ENCODE results near the gene CCDC40.
A peak's percentile ranks its signal among the peaks of the same experiment; 100 is the strongest.

The CCDC40 gene

DNA sequence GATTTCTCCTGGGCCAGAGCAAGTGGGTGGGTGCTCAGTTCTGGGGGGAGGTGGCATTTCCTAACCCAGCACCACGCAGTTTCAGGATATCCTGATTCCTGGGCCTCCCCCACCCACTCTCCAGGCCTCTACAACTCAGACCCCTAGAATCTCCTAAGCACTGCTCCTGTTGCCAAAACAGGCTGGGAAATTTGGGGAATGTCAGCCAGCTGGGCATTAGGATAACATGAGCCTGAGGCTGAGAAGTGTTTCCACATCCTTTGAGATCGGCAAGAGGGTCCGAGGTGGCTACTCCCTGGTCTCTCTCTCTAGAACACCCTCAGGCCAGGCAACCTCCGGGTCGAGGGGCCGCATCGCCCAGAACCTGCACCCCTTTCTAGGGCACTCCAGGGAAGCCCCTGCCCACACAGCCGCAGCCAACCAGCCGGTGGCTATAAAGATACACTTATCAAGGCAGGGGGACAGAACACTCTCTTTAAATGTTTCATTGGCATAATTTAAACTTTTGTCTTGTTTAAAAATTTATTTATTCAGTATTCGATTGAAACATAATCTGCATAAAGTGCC is 24.4 kb upstream of the CCDC40 start:
- Histone ChIP-seq H3K4me2 (ENCODE audit: low read length) (no peak overlapping the region), H3K9me3 (replicated peaks; ENCODE audit: low read length) (peaks cover 6% of the 10 kb centered on the region), H3K9ac (ENCODE audit: low read depth, low read length) (no peak overlapping the region), H3K27me3 (ENCODE audit: control insufficient read depth, insufficient read depth, low read length) (no peaks in the 10 kb centered on the region), H3K36me3 (ENCODE audit: insufficient read depth, low read length) (peaks cover 14% of the 10 kb centered on the region), H3K4me3 (ENCODE audit: low read length) (no peak overlapping the region), H3K4me1 (ENCODE audit: control insufficient read depth, insufficient read depth, low read length) (peaks cover 6% of the 10 kb centered on the region)

DNA sequence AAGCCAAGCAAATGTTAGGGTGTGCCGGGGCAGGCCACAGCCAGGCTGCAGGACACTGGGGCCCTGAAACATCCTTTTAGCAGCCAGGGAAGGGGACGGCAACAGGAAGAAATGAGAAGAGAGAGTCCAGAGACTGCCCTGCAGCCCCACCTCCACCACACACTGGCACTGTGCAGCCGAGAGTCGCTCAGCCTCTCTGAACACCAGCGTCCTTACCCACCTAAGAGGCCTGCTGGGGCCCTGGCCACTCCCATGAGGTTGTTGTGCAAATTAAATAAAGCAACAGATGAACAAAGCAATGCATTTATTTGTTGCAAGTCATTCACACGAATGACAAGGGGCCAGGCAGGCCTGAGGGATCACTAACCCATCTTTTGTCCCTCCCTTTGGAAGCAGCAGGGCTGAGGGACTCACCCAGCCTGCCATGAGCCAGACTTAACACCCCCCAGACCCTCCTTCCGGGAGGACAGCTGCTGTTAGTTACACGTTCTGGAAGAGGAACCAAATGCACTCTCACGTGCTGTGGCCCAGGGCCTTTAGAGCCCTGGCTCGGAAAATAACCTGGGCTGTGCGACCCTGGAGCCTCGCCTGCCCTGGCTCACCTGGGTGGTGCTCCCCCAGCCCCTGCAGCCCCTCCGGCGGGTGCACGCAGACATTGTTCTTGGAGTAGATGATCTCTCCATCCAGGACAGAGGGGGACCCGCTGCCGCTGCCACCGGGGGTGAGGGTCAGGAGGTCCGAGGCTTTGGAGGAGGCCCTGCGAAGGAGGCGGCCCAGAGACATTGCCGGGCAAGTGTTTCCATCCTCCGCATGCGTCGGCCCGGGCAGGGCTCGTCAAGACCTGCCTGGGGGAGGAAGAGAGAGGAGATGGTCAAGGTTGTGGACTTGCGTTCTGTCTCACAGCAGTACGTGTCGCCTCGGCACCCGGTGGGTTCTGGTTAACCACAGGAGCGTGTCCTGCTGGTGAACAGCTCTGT is 23.4 kb upstream of the CCDC40 start:
- no peak overlapping the region for H3K9ac ChIP-seq (ENCODE audit: low read depth, low read length)

DNA sequence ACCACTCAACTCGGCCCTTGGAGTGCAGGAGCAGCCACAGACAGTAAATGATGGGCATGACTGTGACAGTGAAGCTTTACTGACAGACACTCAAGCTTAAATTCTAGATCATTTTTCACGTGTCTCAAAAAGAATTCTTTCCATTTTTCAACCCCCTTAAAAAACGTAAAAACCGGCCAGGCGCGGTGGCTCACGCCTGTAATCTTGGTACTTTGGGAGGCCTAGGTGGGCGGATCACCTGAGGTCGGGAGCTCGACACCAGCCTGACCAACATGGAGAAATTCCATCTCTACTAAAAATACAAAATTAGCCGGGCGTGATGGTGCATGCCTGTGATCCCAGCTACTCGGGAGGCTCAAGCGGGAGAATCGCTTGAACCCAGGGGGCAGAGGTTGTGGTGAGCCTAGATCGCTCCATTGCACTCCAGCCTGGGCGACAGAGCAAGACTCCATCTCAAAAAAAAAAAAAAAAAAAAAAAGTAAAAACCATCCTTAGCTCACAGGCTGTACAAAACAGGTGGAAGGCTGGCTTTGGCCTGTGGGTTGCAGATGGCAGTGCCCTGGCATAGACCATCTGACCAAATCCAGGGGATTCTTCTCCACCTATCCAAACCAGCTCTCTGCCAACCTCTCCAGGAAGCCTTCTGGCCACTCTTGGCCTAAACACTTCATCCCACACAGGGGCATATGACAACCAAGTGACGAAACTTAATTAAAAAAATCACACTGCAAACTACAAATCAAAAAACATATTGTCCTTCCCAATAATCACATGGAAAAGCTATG is 19.0 kb upstream of the CCDC40 start:
- no peaks in the 10 kb centered on the region for H3K27me3 ChIP-seq (ENCODE audit: control insufficient read depth, insufficient read depth, low read length)
- H3K4me2 ChIP-seq (ENCODE audit: low read length): no peak overlapping the region
- peaks cover 13% of the 10 kb centered on the region for H3K36me3 ChIP-seq (ENCODE audit: insufficient read depth, low read length)
- no peak overlapping the region for H3K4me3 ChIP-seq (ENCODE audit: low read length)
- H3K9ac ChIP-seq (ENCODE audit: low read depth, low read length): no peak overlapping the region
- H3K9me3 ChIP-seq (replicated peaks; ENCODE audit: low read length): peaks cover 6% of the 10 kb centered on the region
- peaks cover 5% of the 10 kb centered on the region for H3K4me1 ChIP-seq (ENCODE audit: control insufficient read depth, insufficient read depth, low read length)

More for the DNA sequence above, 23.4 kb upstream of the CCDC40 start:
- peaks cover 14% of the 10 kb centered on the region for H3K36me3 ChIP-seq (ENCODE audit: insufficient read depth, low read length)
- no peak overlapping the region for H3K4me3 ChIP-seq (ENCODE audit: low read length)
- peaks cover 6% of the 10 kb centered on the region for H3K4me1 ChIP-seq (ENCODE audit: control insufficient read depth, insufficient read depth, low read length)
- H3K4me2 ChIP-seq (ENCODE audit: low read length): no peak overlapping the region
- H3K27me3 ChIP-seq (ENCODE audit: control insufficient read depth, insufficient read depth, low read length): no peaks in the 10 kb centered on the region
- peaks cover 6% of the 10 kb centered on the region for H3K9me3 ChIP-seq (replicated peaks; ENCODE audit: low read length)

DNA sequence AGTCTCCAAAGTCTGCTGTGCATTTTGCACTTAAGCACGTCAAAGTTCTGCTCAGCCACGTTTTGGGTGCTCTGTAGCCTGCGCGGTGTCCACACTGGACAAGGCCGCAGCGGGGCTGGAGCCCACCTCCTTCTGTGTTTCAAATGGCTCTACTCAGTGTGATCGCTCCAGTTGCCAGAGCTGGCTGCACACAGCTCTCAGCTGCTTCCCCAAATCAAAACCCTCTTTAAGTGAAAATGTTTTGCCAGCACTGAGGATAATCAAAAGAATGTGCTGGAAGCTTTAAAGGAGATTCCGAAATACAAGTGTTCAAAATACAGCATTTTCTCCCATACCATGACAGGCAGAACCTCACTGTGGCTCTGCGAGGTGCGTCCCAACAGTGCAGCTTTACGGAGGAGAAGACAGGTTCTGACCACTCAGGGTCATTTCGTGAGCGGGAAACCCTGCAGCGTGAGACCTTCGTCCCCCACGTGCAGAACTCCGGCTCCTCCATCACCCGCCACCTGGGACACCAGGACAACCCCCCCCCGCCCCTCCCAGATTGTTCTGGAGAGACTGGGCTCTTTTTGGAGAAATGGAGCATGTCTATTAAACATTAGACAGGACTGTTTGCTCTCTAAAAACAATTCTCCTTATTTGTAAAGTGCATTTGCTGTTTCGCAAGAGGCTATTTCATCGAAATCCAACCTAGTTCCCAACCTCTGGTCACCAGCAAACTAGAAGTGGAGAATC is 17.4 kb upstream of the CCDC40 start:
- H3K4me1 ChIP-seq (ENCODE audit: control insufficient read depth, insufficient read depth, low read length): peaks cover 9% of the 10 kb centered on the region
- H3K36me3 ChIP-seq (ENCODE audit: insufficient read depth, low read length): peaks cover 5% of the 10 kb centered on the region
- no peak overlapping the region for H3K9ac ChIP-seq (ENCODE audit: low read depth, low read length)
- H3K9me3 ChIP-seq (replicated peaks; ENCODE audit: low read length): peaks cover 6% of the 10 kb centered on the region
- no peak overlapping the region for H3K4me3 ChIP-seq (ENCODE audit: low read length)
- H3K4me2 ChIP-seq (ENCODE audit: low read length): peak overlapping the region; percentile 23
- no peaks in the 10 kb centered on the region for H3K27me3 ChIP-seq (ENCODE audit: control insufficient read depth, insufficient read depth, low read length)

DNA sequence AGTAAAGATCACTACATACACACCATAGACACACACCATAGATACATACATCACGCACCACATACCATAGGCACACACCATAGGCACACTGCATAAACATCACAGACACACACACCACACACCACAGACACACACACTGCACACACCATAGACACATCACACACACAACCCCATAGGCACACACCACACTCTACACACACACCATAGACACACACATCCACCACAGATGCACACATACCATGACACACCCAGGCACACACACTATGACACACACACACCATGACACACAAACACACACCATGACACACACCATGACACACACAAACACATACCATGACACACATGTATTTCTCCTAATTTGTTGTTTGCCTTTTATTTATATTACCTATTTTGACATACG is 14.8 kb upstream of the CCDC40 start:
- H3K9me3 ChIP-seq (replicated peaks; ENCODE audit: low read length): no peaks in the 10 kb centered on the region
- H3K9ac ChIP-seq (ENCODE audit: low read depth, low read length): no peak overlapping the region
- H3K4me3 ChIP-seq (ENCODE audit: low read length): no peak overlapping the region
- H3K4me1 ChIP-seq (ENCODE audit: control insufficient read depth, insufficient read depth, low read length): peaks cover 27% of the 10 kb centered on the region
- H3K27me3 ChIP-seq (ENCODE audit: control insufficient read depth, insufficient read depth, low read length): no peaks in the 10 kb centered on the region
- no peak overlapping the region for H3K4me2 ChIP-seq (ENCODE audit: low read length)
- H3K36me3 ChIP-seq (ENCODE audit: insufficient read depth, low read length): peaks cover 5% of the 10 kb centered on the region

DNA sequence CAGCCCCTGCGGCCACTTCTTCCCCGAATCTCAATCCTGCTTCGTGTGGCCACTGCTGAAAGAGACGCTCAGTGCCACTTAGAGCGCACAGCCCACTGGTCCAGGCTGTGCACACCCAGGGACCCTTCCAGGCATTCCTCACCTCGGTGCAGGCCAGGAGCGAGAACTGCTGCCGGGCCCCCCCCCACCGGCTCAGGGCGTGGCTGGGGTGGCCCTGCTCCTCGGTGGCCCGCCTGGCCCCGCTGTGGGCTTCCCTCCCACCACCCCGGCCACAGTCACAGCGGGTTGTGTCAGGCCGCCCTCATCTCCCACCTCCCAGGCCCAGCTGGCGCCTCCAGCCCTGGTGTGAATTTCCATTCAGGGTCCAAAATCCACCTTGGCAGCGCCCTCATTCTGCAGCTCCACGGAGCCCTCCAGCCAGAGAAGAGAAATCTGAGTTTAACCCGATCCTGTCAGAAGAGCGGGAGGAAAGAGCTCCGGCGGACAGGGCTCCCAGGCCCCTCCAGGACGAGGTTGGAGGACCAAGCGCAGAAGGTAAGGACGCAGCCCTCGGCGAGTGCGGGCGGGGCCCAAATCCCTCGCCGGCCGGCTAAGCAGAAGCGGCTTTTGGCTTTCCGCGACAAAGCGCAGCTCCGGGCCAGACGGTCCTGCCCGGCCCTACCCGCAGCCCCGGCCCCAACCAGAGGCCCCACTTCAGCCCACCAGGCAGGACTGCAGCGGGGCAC is 12.8 kb upstream of the CCDC40 start:
- Histone ChIP-seq H3K27me3 (ENCODE audit: control insufficient read depth, insufficient read depth, low read length) (no peaks in the 10 kb centered on the region), H3K9me3 (replicated peaks; ENCODE audit: low read length) (no peaks in the 10 kb centered on the region), H3K9ac (ENCODE audit: low read depth, low read length) (no peak overlapping the region), H3K36me3 (ENCODE audit: insufficient read depth, low read length) (peaks cover 5% of the 10 kb centered on the region), H3K4me3 (ENCODE audit: low read length) (no peak overlapping the region), H3K4me2 (ENCODE audit: low read length) (peak overlapping the region; percentile 14), H3K4me1 (ENCODE audit: control insufficient read depth, insufficient read depth, low read length) (peaks cover 39% of the 10 kb centered on the region)

DNA sequence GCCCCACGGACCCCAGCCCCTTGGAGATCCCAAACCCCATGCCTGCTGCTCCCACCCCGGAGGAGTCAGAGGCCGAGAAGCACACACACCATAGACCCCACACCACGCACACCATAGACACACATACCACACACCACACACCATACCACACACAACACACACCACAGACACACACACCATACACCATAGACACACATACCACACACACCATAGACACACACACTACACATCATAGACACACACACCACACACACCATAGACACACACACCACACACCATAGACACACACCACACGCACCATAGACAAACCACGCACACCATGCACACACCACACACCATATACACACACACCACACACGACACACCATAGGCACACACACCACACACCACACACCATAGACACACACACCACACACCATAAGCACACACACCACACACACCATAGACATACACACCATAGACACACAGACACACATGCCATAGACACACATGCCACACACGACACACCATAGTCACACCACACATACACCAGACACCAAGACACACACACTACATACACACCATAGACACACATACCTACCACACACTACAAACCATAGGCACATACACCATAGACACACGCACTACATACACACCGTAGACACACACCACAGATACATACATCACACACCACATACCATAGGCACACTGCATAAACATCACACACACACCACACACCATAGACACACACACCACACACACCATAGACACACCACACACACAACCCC is 12.1 kb upstream of the CCDC40 start:
- H3K9ac ChIP-seq (ENCODE audit: low read depth, low read length): no peak overlapping the region
- H3K36me3 ChIP-seq (ENCODE audit: insufficient read depth, low read length): no peaks in the 10 kb centered on the region
- H3K9me3 ChIP-seq (replicated peaks; ENCODE audit: low read length): no peaks in the 10 kb centered on the region
- no peak overlapping the region for H3K4me2 ChIP-seq (ENCODE audit: low read length)
- H3K27me3 ChIP-seq (ENCODE audit: control insufficient read depth, insufficient read depth, low read length): no peaks in the 10 kb centered on the region
- peaks cover 41% of the 10 kb centered on the region for H3K4me1 ChIP-seq (ENCODE audit: control insufficient read depth, insufficient read depth, low read length)
- H3K4me3 ChIP-seq (ENCODE audit: low read length): no peak overlapping the region

DNA sequence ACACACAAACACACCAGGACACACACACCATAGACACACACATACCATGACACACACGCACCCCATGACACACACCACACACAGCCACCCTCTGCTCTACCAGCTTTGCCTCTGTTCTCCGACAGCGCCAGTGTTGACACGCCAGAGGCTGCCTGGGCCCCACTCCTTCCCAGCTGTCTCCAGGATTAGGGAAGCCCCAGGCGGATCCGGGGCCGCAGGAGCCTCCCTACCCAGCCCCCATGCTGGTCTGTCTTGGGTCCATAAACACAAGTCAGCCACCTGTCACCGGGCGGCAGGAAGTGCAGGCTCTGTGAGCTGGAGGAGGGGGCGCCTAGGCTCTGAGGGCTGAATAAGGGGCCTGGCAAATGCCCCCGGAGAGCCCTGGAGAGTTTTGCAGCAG is 11.3 kb upstream of the CCDC40 start:
- H3K36me3 ChIP-seq (ENCODE audit: insufficient read depth, low read length): no peaks in the 10 kb centered on the region
- no peak overlapping the region for H3K4me3 ChIP-seq (ENCODE audit: low read length)
- H3K9me3 ChIP-seq (replicated peaks; ENCODE audit: low read length): no peaks in the 10 kb centered on the region
- no peak overlapping the region for H3K9ac ChIP-seq (ENCODE audit: low read depth, low read length)
- no peaks in the 10 kb centered on the region for H3K27me3 ChIP-seq (ENCODE audit: control insufficient read depth, insufficient read depth, low read length)
- H3K4me2 ChIP-seq (ENCODE audit: low read length): peak overlapping the region; percentile 11
- H3K4me1 ChIP-seq (ENCODE audit: control insufficient read depth, insufficient read depth, low read length): peaks cover 48% of the 10 kb centered on the region

DNA sequence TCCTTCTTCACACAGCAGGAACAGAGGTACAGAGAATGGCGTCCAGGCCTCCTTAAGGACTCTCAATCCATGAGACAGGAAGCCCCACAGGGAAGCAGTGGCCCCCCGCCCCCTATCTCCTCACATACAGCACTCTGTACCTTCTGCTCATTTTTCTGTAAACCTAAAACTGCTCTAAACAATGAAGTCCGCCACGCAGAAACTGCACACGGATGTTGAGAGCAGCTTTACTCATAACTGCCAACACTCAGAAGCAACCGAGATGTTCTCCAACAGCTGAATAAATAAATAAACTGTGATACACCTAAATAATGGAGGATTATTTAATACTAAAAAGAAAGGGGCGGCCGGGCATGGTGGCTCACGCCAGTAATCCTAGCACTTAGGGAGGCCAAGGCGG is 10.6 kb upstream of the CCDC40 start:
- H3K27me3 ChIP-seq (ENCODE audit: control insufficient read depth, insufficient read depth, low read length): no peaks in the 10 kb centered on the region
- H3K4me3 ChIP-seq (ENCODE audit: low read length): no peak overlapping the region
- H3K9me3 ChIP-seq (replicated peaks; ENCODE audit: low read length): no peaks in the 10 kb centered on the region
- H3K36me3 ChIP-seq (ENCODE audit: insufficient read depth, low read length): no peaks in the 10 kb centered on the region
- H3K4me1 ChIP-seq (ENCODE audit: control insufficient read depth, insufficient read depth, low read length): peaks cover 55% of the 10 kb centered on the region
- H3K9ac ChIP-seq (ENCODE audit: low read depth, low read length): no peak overlapping the region
- H3K4me2 ChIP-seq (ENCODE audit: low read length): peak overlapping the region; percentile 49

DNA sequence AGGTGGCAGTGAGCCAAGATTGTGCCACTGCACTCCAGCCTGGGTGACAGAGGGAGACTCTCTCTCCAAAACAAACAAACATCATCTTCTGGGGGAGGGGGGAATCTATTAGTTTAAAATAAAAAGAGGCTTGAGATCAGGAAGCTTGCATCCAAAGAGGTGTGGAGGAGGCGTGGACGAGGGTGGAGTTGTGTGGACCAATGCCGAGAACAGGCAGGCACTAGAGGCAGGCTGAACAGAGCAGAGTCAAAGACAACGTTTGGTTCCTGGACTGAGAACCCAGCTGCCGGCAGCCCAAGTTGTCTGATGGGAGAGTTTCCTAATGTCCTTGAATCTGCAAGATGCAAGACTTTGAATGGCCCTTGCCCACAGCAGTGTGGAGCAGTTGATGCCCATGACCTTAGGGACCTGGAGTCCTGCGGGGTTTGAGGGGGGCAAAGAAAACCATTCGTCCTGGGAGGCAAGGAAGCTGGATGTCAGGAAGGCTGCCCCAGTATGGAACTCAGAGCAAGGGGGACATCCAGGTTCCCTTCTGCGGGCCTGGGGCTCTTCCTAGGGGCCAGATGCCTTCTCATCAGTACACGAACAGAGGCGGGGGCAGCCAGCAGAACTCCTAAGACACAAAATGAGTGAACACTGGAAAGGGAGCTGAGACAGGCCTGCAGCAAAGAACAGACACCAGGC is 9.9 kb upstream of the CCDC40 start:
- no peak overlapping the region for H3K4me2 ChIP-seq (ENCODE audit: low read length)
- no peaks in the 10 kb centered on the region for H3K9me3 ChIP-seq (replicated peaks; ENCODE audit: low read length)
- H3K9ac ChIP-seq (ENCODE audit: low read depth, low read length): no peak overlapping the region
- H3K27me3 ChIP-seq (ENCODE audit: control insufficient read depth, insufficient read depth, low read length): no peaks in the 10 kb centered on the region
- H3K36me3 ChIP-seq (ENCODE audit: insufficient read depth, low read length): no peaks in the 10 kb centered on the region
- peaks cover 62% of the 10 kb centered on the region for H3K4me1 ChIP-seq (ENCODE audit: control insufficient read depth, insufficient read depth, low read length)
- no peak overlapping the region for H3K4me3 ChIP-seq (ENCODE audit: low read length)
